Liver (tissue), 3 donors: ENCODE results near the gene SPEG.

Experiments used
- ATF3 ChIP-seq: IDR thresholded peaks from 2 replicates; pipeline ENCODE4 v1.6.1; 2016; ENCODE audit warnings: antibody characterized with exemption
- CTCF ChIP-seq: fragments of 150-350 bp; IDR thresholded peaks from 2 replicates; pipeline ENCODE4 v1.5.1; 2017; ENCODE audit warnings: improper control_type of control experiment, low read depth, low read length; ENCODE audit not compliant: missing input control
- EGR1 ChIP-seq, 2 donors: IDR thresholded peaks; 2 replicates each; pipeline ENCODE4 v1.6.1; 2016 to 2018; ENCODE audit warnings: antibody characterized with exemption in 2 of 2, low read depth in 2 of 2
- GABPA ChIP-seq, 2 donors: IDR thresholded peaks in 1 of 2; conservative IDR thresholded peaks in 1 of 2; 2 replicates each; pipeline ENCODE4 v1.6.1; 2016; ENCODE audit warnings: antibody characterized with exemption in 2 of 2, mild to moderate bottlenecking in 1 of 2, moderate library complexity in 1 of 2
- HNF4G ChIP-seq: IDR thresholded peaks from 2 replicates; pipeline ENCODE4 v1.6.1; 2016; ENCODE audit warnings: antibody characterized with exemption
- JUND ChIP-seq, 2 donors: IDR thresholded peaks; 2 replicates each; pipeline ENCODE4 v1.6.1; 2016; ENCODE audit warnings: antibody characterized with exemption in 2 of 2
- MAX ChIP-seq: IDR thresholded peaks from 2 replicates; pipeline ENCODE4 v1.6.1; 2016; ENCODE audit warnings: antibody characterized with exemption
- RAD21 ChIP-seq, 2 donors: IDR thresholded peaks; 2 replicates each; pipeline ENCODE4 v1.6.1; 2016; ENCODE audit warnings: antibody characterized with exemption in 2 of 2, mild to moderate bottlenecking in 2 of 2
- REST ChIP-seq: IDR thresholded peaks from 2 replicates; pipeline ENCODE4 v1.6.1; 2016; ENCODE audit warnings: antibody characterized with exemption, mild to moderate bottlenecking
- RXRA ChIP-seq, 2 donors: IDR thresholded peaks; 2 replicates each; pipeline ENCODE4 v1.6.1; 2017 to 2018; ENCODE audit warnings: antibody characterized with exemption in 2 of 2, mild to moderate bottlenecking in 1 of 2
- SP1 ChIP-seq: IDR thresholded peaks from 2 replicates; pipeline ENCODE4 v1.6.1; 2018; ENCODE audit warnings: antibody characterized with exemption, mild to moderate bottlenecking
- TAF1 ChIP-seq: conservative IDR thresholded peaks from 2 replicates; pipeline ENCODE4 v1.6.1; 2016; ENCODE audit warnings: antibody characterized with exemption, mild to moderate bottlenecking
- YY1 ChIP-seq: IDR thresholded peaks from 2 replicates; pipeline ENCODE4 v1.6.1; 2016; ENCODE audit warnings: antibody characterized with exemption, mild to moderate bottlenecking
- ZBTB33 ChIP-seq: IDR thresholded peaks from 2 replicates; pipeline ENCODE4 v1.6.1; 2016; ENCODE audit warnings: antibody characterized with exemption
- donor health status: healthy.
- donor health status: healthy.

GRCh38 chr2:219489315-219489714 is 54.7 kb downstream of the SPEG start:
- TF ChIP-seq CTCF (no peak), TAF1 (no peak), REST (no peak), YY1 (no peak), MAX (no peak), RAD21 (IDR thresholded peaks at IDR 0.05) (no peak), ZBTB33 (no peak), GABPA (IDR thresholded peaks at IDR 0.05 in 1 of 2, conservative IDR thresholded peaks at IDR 0.05 in 1 of 2) (no peak), EGR1 (IDR thresholded peaks at IDR 0.05; ENCODE audit: low read depth in 2 of 2) (no peak), HNF4G (no peak), SP1 (no peak), ATF3 (no peak), RXRA (IDR thresholded peaks at IDR 0.05) (no peak), JUND (IDR thresholded peaks at IDR 0.05) (no peak)
